ENCODE data around the gene CD82.

The CD82 gene

DNA sequence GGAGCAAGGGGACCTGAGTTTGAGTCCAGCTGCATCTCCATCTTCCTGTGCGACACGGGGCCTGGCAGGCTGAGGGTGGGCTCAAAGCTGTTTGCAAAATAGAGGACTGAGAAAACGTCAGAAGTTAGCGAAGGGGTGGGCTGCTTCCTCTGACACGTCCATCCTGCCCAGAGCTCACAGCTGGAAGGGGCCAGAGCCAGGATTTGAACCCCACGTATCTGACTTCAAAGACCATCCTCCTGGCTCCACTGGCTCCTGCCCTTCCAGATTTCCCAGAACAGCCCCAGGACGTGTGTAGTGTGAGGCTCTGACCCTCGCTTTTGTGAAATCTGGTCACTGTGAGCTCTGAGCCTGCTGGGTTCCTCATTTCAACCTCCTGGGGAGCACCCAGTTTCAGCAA lies 56.3 kb downstream of the CD82 start:
- no peak for DNase-seq

DNA sequence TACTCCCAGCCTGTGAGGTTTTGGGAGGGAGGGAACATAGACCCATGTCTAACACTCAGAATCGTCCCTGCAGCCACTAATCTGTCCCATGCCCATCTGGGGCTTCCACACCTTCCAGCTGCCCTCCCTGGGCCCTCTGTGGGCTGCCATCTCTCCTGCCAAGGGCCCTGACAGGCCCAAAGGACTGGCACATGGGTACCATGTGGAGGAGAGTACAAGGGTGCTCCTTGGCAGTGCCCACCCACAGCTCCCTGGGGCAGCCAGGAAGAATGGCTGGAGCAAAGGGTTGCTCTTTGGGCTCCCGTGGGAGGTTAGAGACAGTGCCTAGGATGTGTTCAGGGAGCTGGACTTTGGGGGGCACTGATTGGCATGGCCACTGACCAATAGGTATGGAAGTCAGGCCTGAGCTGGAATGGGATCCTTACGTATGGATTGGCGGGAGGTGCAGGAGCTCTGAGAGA lies 56.8 kb downstream of the CD82 start:
- no peak for DNase-seq

DNA sequence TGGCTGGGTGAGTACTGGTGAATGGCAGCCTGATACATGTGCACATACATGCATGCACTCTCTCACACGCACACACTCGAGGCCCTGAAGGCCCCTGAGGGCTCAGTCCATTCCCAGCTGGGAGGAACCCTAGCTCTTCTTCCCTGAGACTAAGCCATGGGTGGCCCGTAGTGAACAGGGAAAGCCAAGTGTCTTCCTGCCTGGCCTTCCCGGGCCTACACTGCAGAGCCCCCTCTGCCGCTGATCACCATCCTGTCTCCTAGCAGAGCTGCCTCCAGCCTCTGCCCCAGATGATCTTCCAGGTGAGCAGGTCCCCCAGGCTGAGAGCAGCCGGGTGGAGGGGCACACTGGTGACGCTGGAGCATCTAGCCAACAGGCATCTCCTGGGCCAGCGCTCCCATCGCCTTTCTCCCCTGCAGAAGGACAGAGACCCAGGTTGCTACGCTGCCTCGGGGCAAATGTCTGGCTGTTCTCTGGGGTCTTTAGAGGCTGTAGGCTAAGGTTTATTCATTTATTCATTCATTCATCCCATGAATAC lies 57.3 kb downstream of the CD82 start:
- DNase-seq, result no peak

DNA sequence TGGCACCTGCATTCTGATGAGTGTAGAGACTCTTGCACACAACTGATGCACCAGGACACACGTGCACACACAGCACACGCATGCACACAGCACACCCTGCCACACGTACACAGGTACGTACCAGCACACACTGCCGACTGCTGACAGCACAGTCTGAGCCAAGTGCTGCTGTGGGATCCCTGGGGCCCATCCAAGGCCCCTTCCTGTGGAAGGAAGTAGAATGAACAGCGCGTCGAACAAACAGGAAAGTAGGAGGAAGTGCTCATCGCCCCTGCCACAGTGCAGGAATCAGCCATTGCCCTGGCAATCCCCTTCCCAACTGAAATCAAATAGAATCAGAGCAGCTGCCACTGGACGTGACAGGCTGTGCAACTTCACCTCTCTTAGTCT lies 57.9 kb downstream of the CD82 start:
- DNase-seq, result no peak

DNA sequence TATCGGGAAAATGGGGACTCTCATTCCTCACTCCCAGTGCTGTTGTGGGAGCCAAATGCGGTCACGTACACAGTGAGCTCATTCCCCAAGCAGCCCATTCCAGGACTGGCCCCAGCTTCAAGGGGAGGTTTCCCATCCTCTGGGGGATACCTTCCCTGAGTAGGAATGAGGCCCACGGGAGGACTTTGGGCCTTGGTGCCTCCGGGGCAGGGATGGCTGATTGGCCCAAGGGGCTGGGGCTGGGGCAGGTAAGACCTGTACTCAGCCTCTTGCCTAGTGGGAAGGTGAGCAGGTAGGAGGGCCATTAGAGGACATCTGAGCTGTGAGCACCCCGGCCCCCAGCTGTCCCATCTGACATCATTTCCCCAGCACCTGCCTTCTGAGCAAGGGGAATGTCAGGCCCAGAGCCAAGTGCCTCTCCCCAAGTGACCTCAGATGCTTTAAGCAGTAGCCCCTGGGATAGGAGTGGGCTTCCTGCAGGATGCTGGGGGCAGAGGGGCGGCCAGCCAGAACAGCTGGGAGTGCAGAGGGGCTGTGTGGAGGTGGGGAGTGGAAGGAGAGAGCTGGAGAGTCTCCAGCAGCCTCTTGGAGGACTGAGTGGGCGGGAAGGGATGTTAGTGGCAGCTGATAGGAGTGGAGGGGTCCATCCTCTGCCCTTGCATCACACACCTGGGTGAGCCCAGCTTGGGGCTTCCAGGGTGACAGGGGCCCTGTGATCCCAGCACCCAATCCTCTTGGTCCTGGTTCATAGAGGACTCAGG lies 58.4 kb downstream of the CD82 start:
- no peak for DNase-seq

DNA sequence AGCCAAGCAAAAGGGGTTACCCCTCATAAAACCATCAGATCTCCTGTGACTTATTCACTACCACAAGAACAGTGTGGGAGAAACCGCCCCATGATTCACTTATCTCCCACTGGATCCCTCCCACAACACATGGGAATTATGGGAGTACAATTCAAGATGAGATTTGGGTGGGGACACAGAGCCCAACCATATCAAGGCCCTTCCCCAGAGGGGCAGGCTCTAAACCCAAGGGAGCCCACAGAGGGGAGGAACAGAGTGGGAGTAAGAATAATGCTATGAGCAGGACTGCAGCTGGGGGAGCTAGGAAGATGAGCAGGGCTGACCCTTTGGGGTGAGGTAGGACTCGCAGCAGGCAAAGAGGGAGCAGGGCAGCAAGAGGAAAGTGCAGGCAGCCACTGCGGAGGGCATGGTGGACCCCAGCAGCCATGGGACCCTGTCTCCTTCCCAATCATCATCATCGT lies 59.3 kb downstream of the CD82 start:
- DNase-seq, result no peak

DNA sequence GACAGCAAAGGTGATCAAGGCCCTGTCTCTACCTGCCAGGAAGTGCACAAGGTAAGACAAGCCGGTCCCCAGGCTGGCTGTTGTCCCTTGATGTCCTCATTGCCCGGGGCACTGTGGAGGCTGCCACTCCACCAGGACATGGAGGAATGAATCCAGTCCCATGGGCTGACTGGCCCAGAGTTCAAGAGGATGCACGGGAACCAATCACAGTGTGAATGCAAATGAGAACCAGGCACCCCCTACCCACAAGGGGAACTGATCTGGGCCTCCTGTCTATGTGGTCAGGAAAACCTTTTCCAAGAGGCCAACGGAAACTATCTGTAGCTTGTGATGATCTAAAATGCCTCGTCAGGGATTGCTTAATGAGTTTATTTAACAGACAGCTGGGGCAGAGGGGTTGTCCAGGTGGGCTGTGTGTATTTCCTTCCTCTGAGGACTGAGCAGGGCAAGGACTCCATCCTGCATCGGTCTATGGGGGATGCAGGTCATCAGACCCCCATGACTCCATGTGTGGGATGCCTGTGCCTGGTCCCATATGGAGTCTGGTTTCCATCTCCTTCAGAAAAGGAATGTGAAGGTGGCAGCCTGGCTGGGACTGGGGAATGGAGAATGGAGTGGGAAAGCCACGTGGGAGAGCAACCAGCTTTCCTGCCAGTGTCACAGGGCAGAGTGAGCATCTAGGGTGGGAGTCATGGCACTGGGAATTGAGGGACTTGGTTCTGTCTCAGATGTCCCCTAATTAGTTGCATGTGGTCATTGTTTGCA lies 60.5 kb downstream of the CD82 start:
- DNase-seq, result no peak

DNA sequence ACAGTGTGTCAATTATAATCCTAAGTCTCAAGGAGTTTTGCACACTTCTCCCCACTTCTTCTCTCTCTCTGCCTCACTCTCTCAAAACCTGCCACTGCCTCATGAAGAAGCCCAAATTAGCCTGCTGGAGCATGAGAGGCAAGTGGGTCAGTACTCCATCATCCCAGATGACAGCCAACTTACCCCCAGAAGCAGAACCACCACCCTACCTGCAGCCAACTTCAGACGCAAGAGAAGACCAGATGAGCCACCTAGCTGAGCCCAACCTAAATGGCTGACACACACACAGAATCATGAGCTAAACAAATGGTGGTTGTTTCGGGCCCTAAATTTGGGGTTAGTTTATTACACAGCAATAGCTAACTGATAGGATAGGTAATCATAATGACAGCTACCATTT lies 61.2 kb downstream of the CD82 start:
- no peak for DNase-seq

DNA sequence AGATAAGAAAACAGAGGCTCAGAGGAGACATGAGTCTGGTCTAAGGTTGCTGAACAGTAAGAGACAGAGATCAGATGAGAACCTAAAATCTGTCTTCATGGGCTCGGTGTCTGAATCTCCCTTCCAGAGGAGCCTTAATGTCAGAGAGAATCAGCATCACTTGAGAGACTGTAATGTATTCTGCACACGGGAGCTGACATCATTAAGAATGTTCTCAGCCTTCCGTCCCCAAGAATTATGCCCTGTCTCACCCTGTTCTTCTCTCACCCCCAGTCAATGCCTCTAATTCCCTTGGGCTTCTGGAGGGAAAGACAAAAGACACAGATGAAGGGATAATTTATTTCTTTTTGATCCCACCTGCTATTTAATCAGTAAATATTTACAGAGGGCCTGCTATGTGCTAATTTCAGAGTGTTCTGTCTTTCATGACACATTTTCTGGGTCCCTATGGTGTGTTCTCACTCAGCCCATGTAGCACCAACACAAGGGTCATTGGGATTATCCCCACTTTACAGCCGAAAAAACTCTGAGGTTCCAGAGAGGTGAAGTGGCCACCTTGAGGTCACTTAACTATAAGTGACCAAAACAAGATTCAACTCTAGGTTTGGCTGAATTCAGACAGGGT lies 61.8 kb downstream of the CD82 start:
- DNase-seq, result no peak

DNA sequence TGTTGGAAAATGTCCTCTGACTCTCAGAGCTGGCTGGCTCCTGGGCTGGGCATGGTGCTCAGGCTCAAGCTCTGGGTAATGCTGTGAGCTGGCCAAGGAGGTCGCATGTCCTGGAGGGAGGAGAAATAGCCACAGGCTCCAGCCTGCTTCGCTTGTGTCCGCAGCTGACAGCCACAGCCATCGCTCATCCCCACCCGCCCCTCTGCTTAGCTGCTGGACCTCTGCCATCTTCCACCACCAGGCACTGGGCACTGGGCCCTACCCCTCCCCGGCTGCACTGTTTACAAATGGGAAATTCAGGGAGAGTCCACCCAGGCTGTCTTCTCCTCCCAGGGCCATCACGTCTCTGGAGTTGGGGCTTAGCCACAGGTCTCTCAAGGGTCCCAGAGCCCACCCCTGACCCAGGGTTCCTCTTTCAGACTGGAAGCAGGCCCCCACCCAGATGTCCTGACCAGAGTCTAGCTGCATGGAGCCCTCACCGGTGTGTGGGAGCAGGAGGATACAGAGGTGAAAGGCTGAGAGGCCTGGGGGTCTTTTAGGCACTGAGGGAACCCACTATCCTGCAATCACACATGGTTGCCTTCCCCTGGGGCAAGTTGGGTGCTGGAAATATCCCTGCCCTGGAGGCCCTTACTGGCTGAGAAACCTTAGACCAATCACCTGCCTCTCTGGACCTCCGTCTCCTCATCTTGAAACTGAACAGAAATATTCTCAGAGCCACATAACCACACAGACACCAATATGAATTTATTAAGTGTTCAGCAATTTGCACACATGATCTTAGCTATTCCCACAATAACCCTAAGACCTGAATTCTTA lies 62.7 kb downstream of the CD82 start:
- no peak for DNase-seq

DNA sequence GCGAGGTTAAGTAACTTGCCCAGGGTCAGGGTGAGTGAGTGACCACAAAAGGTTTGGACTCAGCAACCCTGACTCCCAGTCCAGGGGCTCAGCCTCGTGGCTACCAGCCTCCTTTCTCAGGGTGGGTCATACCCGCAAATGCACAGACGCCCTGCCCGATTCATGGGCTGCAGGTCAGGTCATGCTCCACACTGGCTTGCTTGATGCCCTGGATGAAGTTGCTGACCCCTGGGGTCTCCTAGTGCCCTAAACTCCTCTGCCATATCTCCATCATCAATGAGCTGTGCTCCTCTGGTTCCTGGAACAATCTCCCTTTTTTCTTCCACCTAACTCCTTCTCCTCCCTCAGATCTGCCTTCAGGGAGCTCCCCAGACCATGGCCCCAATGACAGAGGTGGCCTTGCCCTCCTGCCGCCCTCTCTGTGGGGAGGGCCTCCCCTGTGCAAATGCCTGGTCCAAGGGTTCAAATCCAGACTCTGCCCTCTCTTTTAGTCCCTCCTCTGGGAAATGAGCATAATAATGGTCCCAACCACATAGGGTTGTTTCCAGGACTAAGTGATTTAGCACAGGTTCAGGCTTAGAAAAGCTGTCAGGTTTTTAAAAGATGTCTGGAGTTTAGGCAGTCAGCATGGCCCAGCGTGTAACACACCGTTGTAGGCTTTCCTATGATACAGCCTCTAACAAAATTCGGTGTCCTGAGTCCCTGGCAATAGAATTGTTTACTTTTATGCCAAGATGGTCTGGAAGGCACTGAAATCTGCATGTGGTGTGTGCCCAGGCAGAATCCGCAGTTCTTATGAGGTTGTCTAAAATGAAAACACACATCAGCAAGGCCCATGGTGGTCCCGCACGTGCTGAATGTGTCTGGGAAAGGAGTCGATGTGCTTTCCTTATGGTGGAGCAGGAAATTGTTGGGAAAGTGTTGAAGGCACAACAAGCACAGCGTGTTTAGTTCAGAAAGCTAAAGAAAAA lies 63.6 kb downstream of the CD82 start:
- DNase-seq, result no peak

DNA sequence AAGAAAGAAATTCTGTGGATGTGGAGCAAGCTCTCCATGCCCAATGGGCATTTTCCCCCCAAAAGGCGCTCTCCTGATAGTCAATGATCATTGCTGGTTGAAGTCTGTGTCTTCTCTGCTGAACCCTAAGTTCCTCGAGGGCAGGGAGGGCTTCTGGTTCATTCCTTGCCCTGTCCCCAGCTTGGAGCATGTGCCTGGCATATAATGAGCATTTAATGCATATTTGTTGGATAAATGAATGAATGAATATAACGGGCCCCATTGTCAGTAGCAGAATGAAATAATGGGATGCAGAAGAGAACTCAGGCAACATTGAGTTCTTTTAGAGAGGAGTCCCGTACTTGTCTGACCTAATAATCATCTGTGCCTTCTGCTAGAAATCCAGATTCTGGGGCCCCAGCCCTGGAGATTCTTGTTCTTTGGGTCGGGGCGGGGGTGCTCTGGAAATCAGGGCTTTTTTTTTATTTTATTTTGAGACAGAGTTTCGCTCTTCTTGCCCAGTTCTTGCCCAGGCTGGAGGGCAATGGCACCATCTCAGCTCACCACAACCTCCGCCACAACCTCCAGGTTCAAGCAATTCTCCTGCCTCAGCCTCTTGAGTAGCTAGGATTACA lies 64.4 kb downstream of the CD82 start:
- no peak for DNase-seq

DNA sequence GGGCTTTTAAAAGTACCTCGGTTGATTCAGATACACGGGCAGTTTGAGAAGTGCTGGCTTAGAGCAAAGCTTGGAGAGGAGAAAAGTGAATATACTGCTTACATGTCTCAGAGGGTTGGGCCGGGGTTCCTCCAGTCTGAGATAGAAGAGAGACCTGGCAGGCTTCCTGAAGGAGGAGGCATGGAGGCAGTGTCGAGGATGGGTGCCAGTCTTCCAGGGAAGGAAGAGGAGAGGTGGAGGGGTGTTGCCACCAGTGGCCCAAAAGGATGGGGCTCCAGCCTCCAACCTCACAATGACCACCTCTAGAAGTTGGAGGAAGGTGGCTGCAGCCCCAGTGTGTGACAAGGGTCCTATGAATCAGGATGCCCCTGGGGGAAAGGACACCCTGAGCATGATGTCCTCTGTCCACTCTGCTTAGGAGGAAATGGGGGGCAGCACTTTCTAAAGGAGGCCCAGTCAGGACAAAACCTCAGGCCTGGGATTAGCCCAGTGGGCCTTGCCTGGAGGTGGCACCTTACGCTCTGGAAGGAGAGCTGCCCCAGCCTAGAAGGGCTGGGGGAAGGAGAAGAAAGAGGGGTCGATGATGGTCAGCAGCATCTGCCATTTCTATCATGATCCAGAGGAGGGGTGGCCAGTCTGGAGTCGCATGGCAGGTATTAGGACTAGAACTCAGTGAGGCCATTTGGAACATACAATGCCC lies 65.2 kb downstream of the CD82 start:
- DNase-seq, result no peak

DNA sequence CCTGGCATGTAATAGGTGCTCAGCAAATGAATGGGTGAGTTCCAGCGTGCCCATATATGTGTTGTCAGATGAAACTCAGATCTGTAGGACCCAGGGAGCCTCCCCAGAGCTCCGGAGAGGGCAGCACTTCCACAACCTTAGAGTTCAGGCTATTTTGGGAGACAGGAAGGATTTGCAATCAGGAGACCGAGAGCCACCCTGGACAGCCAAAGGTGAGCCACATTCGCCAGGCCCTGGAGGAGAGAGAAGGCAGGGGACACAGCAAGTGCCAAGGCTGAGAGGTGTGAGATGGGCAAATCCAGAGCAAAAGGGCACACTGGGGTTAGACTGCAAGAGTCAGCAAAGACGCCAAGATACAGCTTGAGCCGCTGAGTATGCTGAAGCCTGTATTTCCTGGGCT lies 66.4 kb downstream of the CD82 start:
- no peak for DNase-seq

DNA sequence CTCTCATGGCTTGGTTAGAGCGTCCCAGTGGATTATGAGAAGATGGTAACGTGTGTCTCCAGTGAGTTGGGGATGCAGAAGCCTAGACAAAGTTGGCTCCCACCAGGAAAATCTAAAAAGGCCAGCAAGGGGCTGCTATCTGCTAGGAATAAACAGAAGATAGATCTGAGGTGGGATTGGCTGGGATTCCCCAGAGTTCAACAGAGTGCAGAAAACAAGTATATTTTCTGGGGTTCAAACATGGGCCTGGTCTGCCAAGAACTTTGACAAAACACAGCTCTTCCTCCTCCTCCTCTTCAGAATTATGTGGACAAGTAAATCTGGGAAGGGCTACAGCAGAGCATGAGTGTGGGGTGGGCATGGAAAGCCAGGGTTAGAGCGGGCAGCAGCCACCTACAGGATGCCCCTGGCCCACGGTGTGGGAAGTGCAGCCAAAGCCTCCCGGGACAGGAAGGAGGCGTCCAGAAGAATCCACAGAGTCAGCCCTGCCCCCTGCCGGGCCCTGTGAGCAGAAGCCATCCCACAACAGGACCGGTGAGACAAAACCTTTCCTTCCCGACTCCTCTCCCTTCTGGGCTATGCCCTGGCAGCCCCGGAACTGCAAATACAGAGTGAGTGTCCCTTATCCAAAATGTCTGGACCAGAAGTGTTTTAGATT lies 67.1 kb downstream of the CD82 start:
- no peak for DNase-seq

DNA sequence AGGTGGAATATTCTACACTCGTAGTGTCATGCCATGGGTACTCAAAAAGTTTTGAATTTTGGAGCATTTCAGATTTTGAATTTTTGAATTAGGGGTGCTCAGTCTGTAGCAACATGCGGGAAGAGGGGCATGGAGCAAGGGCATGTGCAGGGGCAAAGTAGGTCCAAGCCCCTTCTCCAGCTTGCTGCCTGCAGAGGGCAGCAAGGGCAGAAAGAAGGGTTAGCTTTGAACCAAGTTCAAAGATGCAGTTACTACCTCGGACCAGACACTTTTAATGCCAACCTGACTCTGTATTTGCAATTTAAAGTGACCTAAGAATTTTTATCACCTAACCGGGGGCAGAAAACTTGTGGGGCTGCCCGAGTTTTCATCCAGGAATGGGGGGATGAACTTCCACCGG lies 68.2 kb downstream of the CD82 start:
- DNase-seq, result no peak

DNA sequence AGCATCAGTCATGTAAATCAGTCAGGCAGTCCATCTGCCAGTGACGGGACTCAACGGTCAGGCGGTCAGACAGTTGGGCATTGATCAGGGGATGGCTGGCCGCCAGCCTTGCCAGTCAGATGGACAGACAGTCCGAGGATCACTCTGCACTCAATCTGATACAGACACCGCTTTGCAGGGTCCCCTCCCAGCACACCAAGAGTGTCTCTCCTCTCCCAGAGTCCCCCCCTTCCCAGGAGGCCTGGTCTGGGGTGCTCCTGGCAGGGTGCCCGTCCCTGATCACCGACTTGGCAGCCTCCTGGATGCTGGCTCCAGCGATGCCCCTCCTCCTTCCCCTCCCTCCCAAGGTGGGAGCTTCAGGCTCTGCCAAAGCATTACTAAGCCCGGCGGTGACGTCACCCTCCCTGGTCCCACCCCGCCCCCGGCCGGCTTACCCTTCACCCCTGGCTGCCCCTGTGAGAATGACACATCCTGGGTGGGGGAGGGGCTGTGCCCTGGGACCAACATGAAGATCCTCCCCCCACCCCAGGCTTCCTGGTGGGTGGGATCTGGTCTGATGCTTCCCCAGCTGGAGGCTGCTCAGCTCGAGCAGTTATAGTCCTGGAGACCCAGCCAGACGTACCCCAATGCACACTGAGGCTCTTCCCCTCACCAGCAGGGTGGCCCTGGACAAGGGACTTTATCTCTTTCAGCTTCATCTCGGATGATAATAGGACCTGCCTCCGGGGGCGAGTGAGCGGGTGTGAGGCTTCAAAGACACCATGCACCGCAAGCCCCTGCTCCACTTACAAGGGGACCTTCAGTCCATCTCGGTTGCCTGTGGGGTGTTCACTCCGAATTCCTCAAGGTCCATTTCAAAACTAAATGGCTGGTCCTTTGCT lies 69.2 kb downstream of the CD82 start:
- DNase-seq, result peak; percentile 29

DNA sequence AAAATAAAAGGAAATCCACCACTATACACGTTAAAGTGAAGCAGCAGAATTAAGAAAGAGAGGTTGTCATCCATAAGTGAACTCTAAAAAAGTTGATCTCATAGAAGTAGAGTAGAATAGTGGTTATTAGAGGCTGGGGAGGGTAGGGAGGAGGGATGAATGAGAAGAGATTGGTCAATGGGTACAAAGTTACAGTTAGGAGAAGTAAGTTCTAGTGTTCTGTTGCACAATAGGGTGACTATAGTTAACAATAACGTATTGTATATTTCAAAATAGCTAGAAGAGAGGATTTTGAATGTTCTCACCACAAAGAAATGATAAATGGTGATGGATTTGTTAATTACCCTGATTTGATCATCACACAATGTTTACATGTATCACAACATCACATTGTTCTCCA lies 72.0 kb downstream of the CD82 start:
- DNase-seq, result no peak

DNA sequence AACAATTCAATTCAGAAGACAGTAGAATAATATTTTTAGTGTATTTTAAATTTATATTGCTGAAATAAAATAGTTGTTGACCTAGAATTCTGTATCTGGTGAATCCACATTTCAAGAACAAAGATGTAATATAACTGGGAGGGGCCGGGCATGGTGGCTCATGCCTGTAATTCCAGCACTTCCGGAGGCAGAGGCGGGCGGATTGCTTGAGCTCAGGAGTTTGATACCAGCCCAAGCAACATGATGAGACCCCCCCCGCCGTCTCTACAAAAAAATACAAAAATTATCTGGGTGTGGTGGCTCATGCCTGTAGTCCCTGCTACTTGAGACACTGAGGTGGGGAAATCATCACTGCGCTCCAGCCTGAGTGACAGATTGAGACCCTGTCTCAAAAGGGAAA lies 72.6 kb downstream of the CD82 start:
- no peak for DNase-seq
